Panc1 (cell line): ENCODE results near the gene AP2B1. TPM values are rescaled to one million over a fixed set of nuclear protein-coding genes. Genes with fewer than 3 reads are reported as not detected.

ENCODE experiments used
- ATAC-seq: fragments of 200-7000 bp; cut with Tn5 transposase; 2 replicates; pipeline ENCODE4 v1.9.1; 2020; ENCODE audit warnings: mild to moderate bottlenecking, moderate library complexity
- BruUV-seq: library from RNA; stranded (reverse); fragments of 400-500 nt; replicated peaks from 2 replicates; lab custom pipeline; 2021; lab: Mats Ljungman, UMichigan
- CTCF ChIA-PET: fragments of 300-600 bp; sonication (Branson Sonifier 250); formaldehyde crosslinking; loops from one replicate; lab custom pipeline; 2022; ENCODE audit warnings: antibody characterized with exemption; lab: Charles Lee
- POLR2A ChIA-PET: fragments of 300-600 bp; sonication (Branson Sonifier 250); formaldehyde crosslinking; loops from one replicate; lab custom pipeline; 2022; ENCODE audit warnings: antibody characterized with exemption; lab: Charles Lee
- DNase-seq: peaks from one replicate; pipeline ENCODE4 v3.0.0-alpha.2; 2010; ENCODE audit warnings: low read depth, low spot score
- H3K27ac ChIP-seq: 2 replicates; pipeline ENCODE4 v1.5.1; 2011; ENCODE audit warnings: mild to moderate bottlenecking, low read length, inconsistent platforms
- H3K27me3 ChIP-seq: fragments of 200-500 bp; sonication (Bioruptor generic); 2 replicates; pipeline ENCODE4 v1.6.0; 2014; ENCODE audit warnings: low read length, inconsistent platforms; ENCODE audit not compliant: control insufficient read depth, insufficient read depth
- H3K36me3 ChIP-seq: fragments of 200-500 bp; sonication (Bioruptor generic); 2 replicates; pipeline ENCODE4 v1.5.1; 2014; ENCODE audit warnings: inconsistent platforms, mild to moderate bottlenecking, low read length, moderate library complexity; ENCODE audit not compliant: control insufficient read depth, insufficient read depth
- H3K4me1 ChIP-seq: 2 replicates; pipeline ENCODE4 v1.5.1; 2011; ENCODE audit warnings: inconsistent platforms, mild to moderate bottlenecking, low read length, moderate library complexity; ENCODE audit not compliant: control insufficient read depth, insufficient read depth
- H3K4me3 ChIP-seq, 2 experiments: 2 replicates each; pipeline ENCODE4 v1.5.1; 2011 to 2012; ENCODE audit warnings: low read depth in 2 of 2, low read length in 2 of 2, mild to moderate bottlenecking in 2 of 2, inconsistent platforms in 1 of 2, moderate library complexity in 1 of 2
- H3K9me3 ChIP-seq: fragments of 200-500 bp; sonication (Bioruptor generic); 2 replicates; pipeline ENCODE4 v1.5.1; 2014; ENCODE audit warnings: low read depth, mild to moderate bottlenecking, inconsistent platforms, low read length, moderate library complexity; ENCODE audit not compliant: control insufficient read depth, insufficient read depth
- POLR2AphosphoS5 ChIP-seq: IDR thresholded peaks from 2 replicates; pipeline ENCODE4 v1.6.1; 2012; ENCODE audit warnings: mild to moderate bottlenecking, low read depth, low read length, moderate library complexity
- REST ChIP-seq, 2 experiments: IDR thresholded peaks; 2 replicates each; pipeline ENCODE4 v1.6.1; 2011 to 2012; ENCODE audit warnings: low read depth in 2 of 2, control low read depth in 1 of 2, low read length in 1 of 2, mild to moderate bottlenecking in 1 of 2, moderate library complexity in 1 of 2; ENCODE audit not compliant: insufficient read depth in 1 of 2
- SIN3A ChIP-seq: IDR thresholded peaks from 2 replicates; pipeline ENCODE4 v1.6.1; 2012; ENCODE audit warnings: low read depth, mild to moderate bottlenecking, low read length, moderate library complexity, borderline replicate concordance; ENCODE audit not compliant: insufficient read depth
- TCF7L2 ChIP-seq: IDR thresholded peaks from 2 replicates; pipeline ENCODE4 v1.6.1; 2011; ENCODE audit warnings: mild to moderate bottlenecking, low read depth, low read length, inconsistent platforms
- in situ Hi-C: cut with HindIII; loops from 2 replicates; pipeline ENCODE4 v1.10.0; 2016; ENCODE audit warnings: low sequenced_read_pairs, low pct_unique_long_range_greater_than_20kb
- intact Hi-C: fragments of 100-400 bp; cut with micrococcal nuclease; formaldehyde crosslinking; loops from one replicate; pipeline ENCODE4 v1.10.0; 2022; ENCODE audit not compliant: unreplicated experiment
- total RNA-seq: library from RNA; stranded (reverse); gene quantifications from one replicate; pipeline ENCODE4 v1.2.1, GENCODE V29; 2021; ENCODE audit not compliant: unreplicated experiment
- TF ChIP-seq, protein P1 (sequence below): fragments of 450-650 bp; IDR thresholded peaks from 2 replicates; pipeline ENCODE4 v1.5.1; 2017; ENCODE audit warnings: mild to moderate bottlenecking

The AP2B1 gene
- total RNA-seq, 1 experiment from 2014 or later = 446 TPM

DNA sequence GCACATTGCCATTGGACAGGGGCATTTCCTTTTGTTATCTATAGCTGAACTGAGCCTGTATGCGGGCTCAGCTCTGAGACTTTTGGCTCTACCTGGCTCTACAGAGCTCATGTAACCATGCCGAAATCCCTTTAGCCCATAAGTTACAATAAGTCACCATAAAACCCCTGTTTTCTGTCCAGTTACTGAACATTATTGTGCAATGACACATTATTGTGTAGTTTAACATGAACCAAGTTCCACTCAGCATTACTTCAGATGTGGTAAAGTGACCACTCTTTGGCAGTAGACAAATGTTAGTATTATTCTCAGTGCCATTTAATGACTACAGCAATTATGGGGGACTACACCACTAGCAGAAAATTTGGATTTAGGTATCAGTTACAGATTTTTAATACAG, 78.9 kb downstream of the AP2B1 start:
- CTCF ChIA-PET = no interaction called here
- Histone ChIP-seq H3K4me1 (no peaks in the 10 kb centered on the region), H3K4me3 (no peak overlapping the region), H3K9me3 (no peaks in the 10 kb centered on the region), H3K27me3 (no peaks in the 10 kb centered on the region), H3K36me3 (peaks cover 52% of the 10 kb centered on the region), H3K27ac (no peak overlapping the region)
- DNase-seq = no peak
- intact Hi-C loops (loop anchor here (10.0 kb wide), 1 partner anchor 51 kb away; no protein-coding TSS in a partner anchor), in situ Hi-C loops (no loop called here)
- no TSS peak for BruUV-seq
- no peak for ATAC-seq
- POLR2A ChIA-PET = no interaction called here
- TF ChIP-seq POLR2AphosphoS5 (no peak), REST (IDR thresholded peaks at IDR 0.05; ENCODE audit: insufficient read depth in 1 of 2, low read depth in 2 of 2, low read length in 1 of 2) (no peak)
- TF ChIP-seq, protein P1, sequence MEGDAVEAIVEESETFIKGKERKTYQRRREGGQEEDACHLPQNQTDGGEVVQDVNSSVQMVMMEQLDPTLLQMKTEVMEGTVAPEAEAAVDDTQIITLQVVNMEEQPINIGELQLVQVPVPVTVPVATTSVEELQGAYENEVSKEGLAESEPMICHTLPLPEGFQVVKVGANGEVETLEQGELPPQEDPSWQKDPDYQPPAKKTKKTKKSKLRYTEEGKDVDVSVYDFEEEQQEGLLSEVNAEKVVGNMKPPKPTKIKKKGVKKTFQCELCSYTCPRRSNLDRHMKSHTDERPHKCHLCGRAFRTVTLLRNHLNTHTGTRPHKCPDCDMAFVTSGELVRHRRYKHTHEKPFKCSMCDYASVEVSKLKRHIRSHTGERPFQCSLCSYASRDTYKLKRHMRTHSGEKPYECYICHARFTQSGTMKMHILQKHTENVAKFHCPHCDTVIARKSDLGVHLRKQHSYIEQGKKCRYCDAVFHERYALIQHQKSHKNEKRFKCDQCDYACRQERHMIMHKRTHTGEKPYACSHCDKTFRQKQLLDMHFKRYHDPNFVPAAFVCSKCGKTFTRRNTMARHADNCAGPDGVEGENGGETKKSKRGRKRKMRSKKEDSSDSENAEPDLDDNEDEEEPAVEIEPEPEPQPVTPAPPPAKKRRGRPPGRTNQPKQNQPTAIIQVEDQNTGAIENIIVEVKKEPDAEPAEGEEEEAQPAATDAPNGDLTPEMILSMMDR = no peak

GRCh38 chr17:35666967-35667532, 79.9 kb downstream of the AP2B1 start:
- CTCF ChIA-PET = no interaction called here

More at GRCh38 chr17:35666967-35667532, 79.9 kb downstream of the AP2B1 start:
- BruUV-seq = no TSS peak
- no peak overlapping the region for H3K27ac ChIP-seq
- no peak overlapping the region for H3K4me3 ChIP-seq
- in situ Hi-C loops = no loop called here
- TF ChIP-seq POLR2AphosphoS5 (no peak), REST (IDR thresholded peaks at IDR 0.05; ENCODE audit: insufficient read depth in 1 of 2, low read depth in 2 of 2, low read length in 1 of 2) (no peak), TCF7L2 (no peak), SIN3A (no peak)
- TF ChIP-seq, protein P1 = no peak
- ATAC-seq (no peak), DNase-seq (no peak)
- intact Hi-C loops = loop anchor here (10.0 kb wide), 1 partner anchor 52 kb away; no protein-coding TSS in a partner anchor
- H3K4me1 ChIP-seq = no peaks in the 10 kb centered on the region
- no peaks in the 10 kb centered on the region for H3K27me3 ChIP-seq
- no peaks in the 10 kb centered on the region for H3K9me3 ChIP-seq
- POLR2A ChIA-PET = no interaction called here
- peaks cover 56% of the 10 kb centered on the region for H3K36me3 ChIP-seq
